Vagina (tissue), 2 donors: ENCODE data around the gene IGF2BP1. TPM values are rescaled to one million over a fixed set of nuclear protein-coding genes. Genes with fewer than 3 reads are reported as not detected.

ENCODE experiments used
- DNase-seq, 2 donors: peaks; one replicate each; pipeline ENCODE4 v3.0.0-alpha.2; 2017; ENCODE audit errors: extremely low spot score in 2 of 2
- H3K27ac ChIP-seq: fragments of 200-600 bp; sonication (generic); one replicate; pipeline ENCODE4 v1.5.1; 2019
- H3K27me3 ChIP-seq: fragments of 200-600 bp; sonication (generic); one replicate; pipeline ENCODE4 v1.5.1; 2019
- H3K36me3 ChIP-seq, 2 donors: fragments of 200-600 bp; sonication (generic); one replicate each; pipeline ENCODE4 v1.5.1; 2017 to 2019
- H3K4me1 ChIP-seq: fragments of 200-600 bp; sonication (generic); one replicate; pipeline ENCODE4 v1.5.1; 2019
- H3K4me3 ChIP-seq, 2 donors: fragments of 200-600 bp; sonication (generic); 1 replicate in 1 of 2; 2 replicates in 1 of 2; pipeline ENCODE4 v1.5.1; 2016 to 2019
- H3K9me3 ChIP-seq: fragments of 200-600 bp; sonication (generic); one replicate; pipeline ENCODE4 v1.5.1; 2019
- CTCF ChIP-seq, 3 experiments: fragments of 450-650 bp in 2 of 3; fragments of 200-600 bp in 1 of 3; sonication (generic) in 1 of 3; IDR thresholded peaks; one replicate each; pipeline ENCODE4 v1.5.1; 2017 to 2019; ENCODE audit warnings: antibody characterized with exemption in 3 of 3, mild to moderate bottlenecking in 2 of 3, moderate library complexity in 2 of 3
- POLR2A ChIP-seq, 2 donors: fragments of 450-650 bp; IDR thresholded peaks; one replicate each; pipeline ENCODE4 v1.6.1; 2017; ENCODE audit warnings: antibody characterized with exemption in 2 of 2, mild to moderate bottlenecking in 2 of 2, moderate library complexity in 2 of 2
- POLR2AphosphoS5 ChIP-seq, 2 donors: sonication (generic); formaldehyde crosslinking; IDR thresholded peaks; one replicate each; pipeline ENCODE4 v1.9.0; 2017; ENCODE audit warnings: antibody characterized with exemption in 2 of 2, mild to moderate bottlenecking in 2 of 2, low read depth in 1 of 2; ENCODE audit not compliant: insufficient read depth in 1 of 2
- intact Hi-C: fragments of 100-400 bp; cut with DNase I; formaldehyde crosslinking; loops from one replicate; pipeline ENCODE4 v1.15.1; 2023
- total RNA-seq: library from RNA; depleted of rRNA; stranded (reverse); fragments of >200 nt; gene quantifications from one replicate; pipeline ENCODE4 v1.2.3, GENCODE V29; 2016

IGF2BP1 gene
- total RNA-seq, 1 donor from 2014 or later = not detected

GRCh38 chr17:49041527-49041926 is 44.3 kb downstream of the IGF2BP1 start:
- Histone ChIP-seq H3K27ac (no peak overlapping the region), H3K27me3 (no peaks in the 10 kb centered on the region), H3K4me3 (no peak overlapping the region), H3K9me3 (no peaks in the 10 kb centered on the region), H3K36me3 (no peaks in the 10 kb centered on the region), H3K4me1 (no peaks in the 10 kb centered on the region)
- intact Hi-C loops = no loop called here
- no peak for DNase-seq
- TF ChIP-seq POLR2AphosphoS5 (IDR thresholded peaks at IDR 0.05; ENCODE audit: insufficient read depth in 1 of 2, low read depth in 1 of 2) (no peak), POLR2A (IDR thresholded peaks at IDR 0.05) (no peak), CTCF (IDR thresholded peaks at IDR 0.05) (no peak)

- Histone ChIP-seq H3K9me3 (no peaks in the 10 kb centered on the region), H3K4me3 (no peak overlapping the region), H3K27me3 (no peaks in the 10 kb centered on the region), H3K36me3 (no peaks in the 10 kb centered on the region), H3K4me1 (no peaks in the 10 kb centered on the region), H3K27ac (no peak overlapping the region)
- no peak for TF ChIP-seq POLR2AphosphoS5 (IDR thresholded peaks at IDR 0.05; ENCODE audit: insufficient read depth in 1 of 2, low read depth in 1 of 2)
- no peak for TF ChIP-seq POLR2A (IDR thresholded peaks at IDR 0.05)
- no peak for TF ChIP-seq CTCF (IDR thresholded peaks at IDR 0.05)
- no peak for DNase-seq
- intact Hi-C loops = no loop called here
Observed at GRCh38 chr17:49045376-49045775, 48.2 kb downstream of the IGF2BP1 start.

- intact Hi-C loops = no loop called here
Observed at GRCh38 chr17:49046912-49047311, 49.7 kb downstream of the IGF2BP1 start.

GRCh38 chr17:49049265-49049664 is 52.1 kb downstream of the IGF2BP1 start:
- TF ChIP-seq POLR2A (IDR thresholded peaks at IDR 0.05) (no peak), POLR2AphosphoS5 (IDR thresholded peaks at IDR 0.05; ENCODE audit: insufficient read depth in 1 of 2, low read depth in 1 of 2) (no peak), CTCF (IDR thresholded peaks at IDR 0.05) (no peak)
- Histone ChIP-seq H3K4me3 (no peak overlapping the region), H3K27ac (no peak overlapping the region), H3K9me3 (no peaks in the 10 kb centered on the region), H3K36me3 (no peaks in the 10 kb centered on the region), H3K27me3 (no peaks in the 10 kb centered on the region), H3K4me1 (no peaks in the 10 kb centered on the region)
- DNase-seq = no peak
- intact Hi-C loops = no loop called here

More at GRCh38 chr17:49046912-49047311, 49.7 kb downstream of the IGF2BP1 start:
- H3K4me1 ChIP-seq = no peaks in the 10 kb centered on the region
- no peak overlapping the region for H3K4me3 ChIP-seq
- no peak overlapping the region for H3K27ac ChIP-seq
- no peaks in the 10 kb centered on the region for H3K9me3 ChIP-seq
- DNase-seq = no peak
- no peaks in the 10 kb centered on the region for H3K27me3 ChIP-seq
- no peak for TF ChIP-seq POLR2A (IDR thresholded peaks at IDR 0.05)
- TF ChIP-seq CTCF (IDR thresholded peaks at IDR 0.05) = no peak
- no peak for TF ChIP-seq POLR2AphosphoS5 (IDR thresholded peaks at IDR 0.05; ENCODE audit: insufficient read depth in 1 of 2, low read depth in 1 of 2)
- H3K36me3 ChIP-seq = no peaks in the 10 kb centered on the region

GRCh38 chr17:49050611-49051010 is 53.4 kb downstream of the IGF2BP1 start:
- intact Hi-C loops = no loop called here
- DNase-seq = no peak
- TF ChIP-seq CTCF (IDR thresholded peaks at IDR 0.05) = no peak
- TF ChIP-seq POLR2AphosphoS5 (IDR thresholded peaks at IDR 0.05; ENCODE audit: insufficient read depth in 1 of 2, low read depth in 1 of 2) = no peak
- TF ChIP-seq POLR2A (IDR thresholded peaks at IDR 0.05) = no peak
- H3K4me3 ChIP-seq = no peak overlapping the region
- H3K36me3 ChIP-seq = no peaks in the 10 kb centered on the region
- H3K4me1 ChIP-seq = no peaks in the 10 kb centered on the region
- no peak overlapping the region for H3K27ac ChIP-seq
- no peaks in the 10 kb centered on the region for H3K9me3 ChIP-seq
- no peaks in the 10 kb centered on the region for H3K27me3 ChIP-seq
